ENCODE results near the gene LILRB3.

- TF ChIP-seq POLR2A (IDR thresholded peaks at IDR 0.05; ENCODE audit: low read depth, low read length) (no peak), CTCF (conservative IDR thresholded peaks at IDR 0.05; ENCODE audit: low read depth, low read length) (no peak), RFX5 (IDR thresholded peaks at IDR 0.05; ENCODE audit: low read depth, low read length) (no peak)
Observed at GRCh38 chr19:54268936-54269335, 46.1 kb upstream of the LILRB3 start.
